NB4 (cell line): ENCODE data around the gene ALDH3B2.
"Not testable (repeated sequence)": the region's sequence is repeated elsewhere in the genome, so short reads cannot be mapped to it uniquely, and the experiment has no call there.

Experiments used
- DNase-seq: peaks from one replicate; pipeline ENCODE4 v3.0.0; 2010; ENCODE audit warnings: low read depth
- H3K4me3 ChIP-seq: one replicate; pipeline ENCODE4 v1.5.1; 2011; ENCODE audit warnings: mild to moderate bottlenecking, low read depth, low read length, moderate library complexity
- MYC ChIP-seq: IDR thresholded peaks from 2 replicates; pipeline ENCODE4 v1.6.1; 2011; ENCODE audit warnings: low read depth, low read length
- POLR2A ChIP-seq: IDR thresholded peaks from 2 replicates; pipeline ENCODE4 v1.6.1; 2011; ENCODE audit warnings: mild to moderate bottlenecking; ENCODE audit not compliant: insufficient read length; ENCODE audit errors: extremely low read depth
- TF ChIP-seq, protein P1 (sequence below): IDR thresholded peaks from one replicate; pipeline ENCODE4 v1.5.1; 2012; ENCODE audit warnings: low read depth, low read length
- TF ChIP-seq, protein P2 (sequence below): IDR thresholded peaks from 2 replicates; pipeline ENCODE4 v1.6.1; 2011; ENCODE audit warnings: low read depth, low read length

ALDH3B2 gene

DNA sequence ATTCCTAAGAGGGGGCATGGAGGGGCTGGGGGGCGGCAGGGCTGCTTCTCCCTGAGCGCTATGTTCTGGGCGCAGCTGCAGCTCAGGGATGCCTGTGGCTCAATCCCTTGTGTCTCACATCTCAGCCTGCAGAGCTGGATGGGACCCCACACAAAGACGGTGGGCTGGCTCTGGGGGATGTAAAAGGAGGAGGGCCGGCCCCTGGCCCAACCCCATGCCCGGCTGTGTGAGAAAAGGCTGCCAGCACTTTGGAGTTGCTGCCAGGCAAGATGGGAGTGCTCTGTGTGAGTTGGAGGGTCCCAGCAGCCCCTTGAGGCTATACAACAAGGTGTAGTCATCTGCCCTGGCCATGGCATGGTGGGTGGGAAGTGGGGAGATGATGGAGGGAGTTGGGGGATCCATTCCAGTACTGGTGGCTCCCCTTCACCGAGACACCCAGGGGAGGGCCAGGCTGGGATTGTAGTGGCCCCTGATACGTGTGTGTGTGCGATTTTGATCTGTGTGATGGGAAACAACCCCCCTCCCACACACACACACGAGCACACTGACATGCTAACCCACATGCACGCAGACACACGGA, 33.6 kb downstream of the ALDH3B2 start:
- TF ChIP-seq, protein P1, sequence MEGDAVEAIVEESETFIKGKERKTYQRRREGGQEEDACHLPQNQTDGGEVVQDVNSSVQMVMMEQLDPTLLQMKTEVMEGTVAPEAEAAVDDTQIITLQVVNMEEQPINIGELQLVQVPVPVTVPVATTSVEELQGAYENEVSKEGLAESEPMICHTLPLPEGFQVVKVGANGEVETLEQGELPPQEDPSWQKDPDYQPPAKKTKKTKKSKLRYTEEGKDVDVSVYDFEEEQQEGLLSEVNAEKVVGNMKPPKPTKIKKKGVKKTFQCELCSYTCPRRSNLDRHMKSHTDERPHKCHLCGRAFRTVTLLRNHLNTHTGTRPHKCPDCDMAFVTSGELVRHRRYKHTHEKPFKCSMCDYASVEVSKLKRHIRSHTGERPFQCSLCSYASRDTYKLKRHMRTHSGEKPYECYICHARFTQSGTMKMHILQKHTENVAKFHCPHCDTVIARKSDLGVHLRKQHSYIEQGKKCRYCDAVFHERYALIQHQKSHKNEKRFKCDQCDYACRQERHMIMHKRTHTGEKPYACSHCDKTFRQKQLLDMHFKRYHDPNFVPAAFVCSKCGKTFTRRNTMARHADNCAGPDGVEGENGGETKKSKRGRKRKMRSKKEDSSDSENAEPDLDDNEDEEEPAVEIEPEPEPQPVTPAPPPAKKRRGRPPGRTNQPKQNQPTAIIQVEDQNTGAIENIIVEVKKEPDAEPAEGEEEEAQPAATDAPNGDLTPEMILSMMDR = no peak
- no peak for TF ChIP-seq POLR2A
- no peak for TF ChIP-seq MYC
- TF ChIP-seq, protein P2, sequence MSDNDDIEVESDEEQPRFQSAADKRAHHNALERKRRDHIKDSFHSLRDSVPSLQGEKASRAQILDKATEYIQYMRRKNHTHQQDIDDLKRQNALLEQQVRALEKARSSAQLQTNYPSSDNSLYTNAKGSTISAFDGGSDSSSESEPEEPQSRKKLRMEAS = no peak
- DNase-seq = no peak
- no peak overlapping the region for H3K4me3 ChIP-seq

DNA sequence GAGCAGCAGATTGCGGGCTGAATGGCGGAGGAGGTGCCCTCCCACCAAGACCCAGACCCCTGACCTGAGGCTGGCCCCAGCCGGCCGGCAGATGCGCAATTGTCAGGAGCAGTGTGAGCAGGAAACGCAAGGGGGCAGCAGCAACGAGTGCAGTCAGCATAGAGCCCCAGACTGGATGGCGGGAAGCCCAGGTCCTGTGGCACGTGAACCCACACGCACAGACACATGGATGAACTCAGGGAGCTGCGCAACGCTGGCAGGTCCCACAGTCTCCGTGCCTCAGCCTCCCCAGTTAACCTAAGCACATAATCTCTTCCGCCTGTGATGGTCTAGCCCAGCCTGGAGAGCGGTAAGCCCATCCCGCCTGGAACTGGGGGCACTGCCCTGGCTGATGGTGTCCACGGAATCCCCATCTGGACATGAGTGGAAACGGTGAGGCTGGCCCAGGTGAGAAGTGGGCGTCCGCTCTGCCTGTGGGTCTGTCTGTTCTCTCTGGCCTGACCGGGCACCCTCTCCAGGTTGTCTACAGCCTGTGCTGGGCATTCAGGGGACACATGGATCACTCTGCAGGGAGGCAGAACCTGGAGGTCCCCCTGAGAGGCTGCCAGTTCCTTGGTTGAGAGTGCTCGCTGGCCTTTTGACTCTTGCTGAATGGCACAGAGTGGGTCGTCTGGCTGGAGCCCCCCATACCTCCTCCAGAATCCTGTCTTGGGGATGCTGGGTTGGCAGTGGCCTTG, 34.2 kb downstream of the ALDH3B2 start:
- TF ChIP-seq, protein P1 = peak; percentile 77
- TF ChIP-seq POLR2A (no peak), MYC (no peak)
- TF ChIP-seq, protein P2 = peak; percentile 90
- peak; percentile 78 for DNase-seq
- H3K4me3 ChIP-seq = no peak overlapping the region

DNA sequence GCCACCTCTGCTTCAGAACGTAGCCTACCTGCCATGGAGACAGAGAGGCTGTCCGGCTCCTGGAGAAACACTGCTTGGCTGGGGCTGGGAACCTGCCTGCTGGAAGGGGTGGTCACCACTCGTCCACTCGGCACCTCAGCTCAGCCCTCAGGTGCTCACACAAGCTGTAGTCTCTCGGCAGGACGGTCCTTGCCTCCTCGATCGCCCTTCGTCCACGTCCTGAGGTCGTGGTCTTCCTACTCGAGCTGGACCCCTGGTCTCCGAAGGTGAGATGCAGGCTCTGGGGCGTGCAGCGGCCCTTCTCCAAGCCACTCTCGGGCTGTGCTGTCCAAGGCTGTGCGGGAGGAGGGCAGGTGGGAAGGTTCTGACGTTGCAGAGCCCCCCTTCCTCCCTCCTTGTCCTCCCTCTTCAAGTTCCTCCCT, 35.0 kb downstream of the ALDH3B2 start, which contains the start of gene TBX10:
Gene TBX10, minus strand, starts transcription at position 326 of the 422 bp plus-strand sequence. Its CDS starts 291 bp downstream, at position 35.
- DNase-seq = no peak
- no peak for TF ChIP-seq POLR2A
- TF ChIP-seq, protein P2 = no peak
- TF ChIP-seq, protein P1 = no peak
- no peak for TF ChIP-seq MYC
- no peak within 1 kb of the TSS for H3K4me3 ChIP-seq

DNA sequence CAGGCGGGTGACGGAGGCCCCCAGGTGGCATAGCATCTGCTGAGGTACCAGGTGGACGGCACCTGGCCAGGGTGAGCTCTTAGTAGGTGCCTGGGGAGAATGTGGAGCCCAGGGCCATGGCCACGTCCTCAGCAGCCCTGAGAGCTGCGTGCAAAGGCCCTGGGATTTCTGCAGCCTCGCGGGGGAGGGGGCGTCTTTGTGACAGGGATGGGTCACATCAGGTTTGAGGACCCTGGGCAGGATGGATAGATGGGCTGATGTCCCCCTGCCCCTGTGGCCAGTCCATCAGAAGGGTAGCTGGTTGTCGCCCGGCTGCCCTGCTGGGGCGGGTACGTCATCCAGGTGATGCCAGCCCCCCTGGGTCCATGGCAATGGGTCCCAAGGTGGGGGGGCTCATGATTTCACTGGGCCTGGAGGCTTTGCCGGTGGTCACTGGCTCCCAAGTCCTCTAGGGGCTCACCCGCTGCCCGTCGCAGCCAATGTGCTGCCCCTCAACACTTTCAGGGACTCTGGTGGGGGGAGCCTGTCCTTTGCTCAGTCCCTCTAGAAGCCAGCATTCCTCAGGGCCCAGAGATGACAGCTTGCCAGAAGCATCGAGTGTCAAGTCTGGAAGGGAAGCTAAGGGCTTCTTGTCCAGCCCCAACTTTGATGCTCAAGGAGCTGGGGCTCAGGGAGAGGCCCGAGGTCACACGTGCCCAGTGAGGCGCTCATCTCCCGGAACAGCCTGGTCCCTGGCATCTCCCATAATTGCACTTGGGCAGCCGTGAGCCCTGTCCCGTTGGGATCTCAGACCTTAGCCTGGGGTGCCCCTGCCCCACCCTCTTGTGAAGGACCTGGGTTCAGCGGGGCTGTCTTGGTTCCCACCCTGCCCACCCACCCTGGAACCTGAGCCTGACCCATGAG, 35.6 kb downstream of the ALDH3B2 start:
- no peak for DNase-seq
- no peak for TF ChIP-seq POLR2A
- TF ChIP-seq, protein P1 = no peak
- TF ChIP-seq, protein P2 = no peak

DNA sequence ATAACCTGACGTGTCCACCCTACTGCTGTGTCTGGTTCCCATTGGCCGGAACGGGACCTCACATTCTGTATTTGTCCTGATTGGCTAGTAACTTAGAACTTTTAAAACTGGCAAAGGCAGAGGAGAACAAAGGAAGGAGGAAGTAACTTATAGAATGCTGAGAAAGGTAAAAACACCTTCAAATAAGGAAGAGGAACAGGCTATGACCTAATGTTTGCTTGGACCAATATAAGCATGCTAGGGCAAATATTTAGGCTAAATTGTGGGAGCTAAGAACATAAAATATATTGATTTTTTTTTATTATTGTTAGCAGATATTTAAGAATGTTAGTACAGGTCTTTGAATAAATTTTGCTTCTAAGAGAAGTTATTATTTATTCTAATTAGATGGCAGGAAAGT, 37.0 kb downstream of the ALDH3B2 start:
- not testable (repeated sequence) for DNase-seq, H3K4me3 ChIP-seq

More for the DNA sequence above, 35.6 kb downstream of the ALDH3B2 start:
- no peak overlapping the region for H3K4me3 ChIP-seq

DNA sequence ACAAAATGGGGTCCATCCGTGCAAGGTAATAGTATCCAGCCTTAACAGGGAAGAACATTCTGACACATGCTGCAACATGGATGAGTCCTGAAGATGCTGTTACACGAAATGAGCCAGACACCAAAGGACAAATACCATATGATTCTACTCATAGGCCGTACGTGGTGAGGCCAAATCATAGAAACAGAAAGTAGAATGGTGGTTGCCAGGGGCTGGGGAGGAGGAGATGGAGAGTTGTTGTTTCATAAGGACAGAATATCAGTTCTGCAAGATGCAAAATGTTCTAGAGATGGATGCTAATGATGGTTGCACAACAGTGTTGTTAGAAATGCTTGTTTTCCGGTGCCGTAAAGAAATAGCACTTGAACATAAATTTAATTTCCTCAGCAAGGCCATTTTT, 37.5 kb downstream of the ALDH3B2 start:
- TF ChIP-seq, protein P2 = no peak
- TF ChIP-seq POLR2A (no peak), MYC (no peak)
- TF ChIP-seq, protein P1 = no peak
- no peak overlapping the region for H3K4me3 ChIP-seq
- no peak for DNase-seq
